Spleen (tissue), 11 donors: Measurements from ENCODE around the gene RPS23. TPM values are rescaled to one million over a fixed set of nuclear protein-coding genes. Genes with fewer than 3 reads are reported as not detected.

ENCODE experiments used
- DNase-seq: peaks from one replicate; pipeline ENCODE4 v3.0.0-alpha.2; 2020
- H3K27ac ChIP-seq, 8 donors: fragments of 200-600 bp; sonication (generic) in 7 of 8; 1 replicate in 4 of 8; 2 replicates in 4 of 8; pipeline versions ENCODE4 v1.5.0 to v1.8.0; 2016 to 2021; ENCODE audit warnings: inconsistent platforms in 4 of 8, mild to moderate bottlenecking in 4 of 8, moderate library complexity in 1 of 8
- H3K27me3 ChIP-seq, 7 donors: fragments of 200-600 bp; sonication (generic) in 6 of 7; replicated peaks in 1 of 7; 1 replicate in 4 of 7; 2 replicates in 3 of 7; pipeline versions ENCODE4 v1.5.0 to v1.8.0; 2016 to 2021; ENCODE audit warnings: inconsistent platforms in 3 of 7, mild to moderate bottlenecking in 1 of 7
- H3K36me3 ChIP-seq, 6 donors: fragments of 200-600 bp; sonication (generic) in 5 of 6; 1 replicate in 4 of 6; 2 replicates in 2 of 6; pipeline versions ENCODE4 v1.5.0 to v1.8.0; 2016 to 2021; ENCODE audit warnings: inconsistent platforms in 2 of 6
- H3K4me1 ChIP-seq, 6 donors: fragments of 200-600 bp; sonication (generic) in 5 of 6; 1 replicate in 3 of 6; 2 replicates in 3 of 6; pipeline versions ENCODE4 v1.5.0 to v1.8.0; 2016 to 2021; ENCODE audit warnings: inconsistent platforms in 3 of 6
- H3K4me3 ChIP-seq, 8 donors: fragments of 200-600 bp; sonication (generic) in 7 of 8; 1 replicate in 4 of 8; 2 replicates in 4 of 8; pipeline versions ENCODE4 v1.5.0 to v1.8.0; 2016 to 2021; ENCODE audit warnings: inconsistent platforms in 4 of 8, mild to moderate bottlenecking in 4 of 8, moderate library complexity in 2 of 8
- H3K9me3 ChIP-seq, 8 donors: fragments of 200-600 bp; sonication (generic) in 7 of 8; 1 replicate in 4 of 8; 2 replicates in 4 of 8; pipeline versions ENCODE4 v1.5.0 to v1.8.0; 2016 to 2021; ENCODE audit warnings: inconsistent platforms in 4 of 8
- CTCF ChIP-seq, 11 experiments: fragments of 200-600 bp in 7 of 11; fragments of 450-650 bp in 4 of 11; sonication (generic) in 4 of 11; IDR thresholded peaks in 8 of 11; conservative IDR thresholded peaks in 3 of 11; 1 replicate in 7 of 11; 2 replicates in 4 of 11; pipeline versions ENCODE4 v1.4.0 to v1.8.0; 2016 to 2021; ENCODE audit warnings: antibody characterized with exemption in 11 of 11, inconsistent platforms in 4 of 11, mild to moderate bottlenecking in 1 of 11
- POLR2A ChIP-seq, 3 donors: fragments of 450-650 bp; IDR thresholded peaks; one replicate each; pipeline ENCODE4 v1.5.1; 2017; ENCODE audit warnings: antibody characterized with exemption in 3 of 3, mild to moderate bottlenecking in 1 of 3
- POLR2AphosphoS5 ChIP-seq, 3 donors: sonication (generic); formaldehyde crosslinking; IDR thresholded peaks; one replicate each; pipeline ENCODE4 v1.5.1; 2017; ENCODE audit warnings: antibody characterized with exemption in 3 of 3
- WGBS, 5 donors: extraction: QIAGEN DNeasy Blood & Tissue Kit in 3 of 5; methylation state at CpG; one replicate each; pipeline versions ENCODE4 v1.1.5 to v1.1.7; 2013 to 2018; 5-methylcytosine and 5-hydroxymethylcytosine counted together
- intact Hi-C: fragments of 100-400 bp; cut with DNase I; formaldehyde crosslinking; loops from one replicate; pipeline ENCODE4 v1.15.0; 2023; ENCODE audit warnings: low total_unique reads
- polyA plus RNA-seq, 3 donors: library from polyadenylated mRNA; stranded (reverse); fragments of 200-250 nt; gene quantifications; one replicate each; pipeline ENCODE4 v1.2.1, GENCODE V29; 2013
- total RNA-seq, 7 donors: library from RNA; depleted of rRNA in 3 of 7; stranded (reverse); fragments of >200 nt in 3 of 7; fragmentation: NEBNext Ultra II Directional in 4 of 7; extraction: Animal tissue kit (Norgen Biotek cat#: 25700) in 4 of 7; gene quantifications; one replicate each; pipeline versions ENCODE4 v1.1.0 to v1.2.1, GENCODE V29; 2016 to 2021
- donor health status: healthy with polysubstance abuse.
- donor health status: DM: no; HTN: no; CAD: no; lungs with moderate emphysema.
- donor health status: DM: no; HTN: no; CAD: no.
- donor health status: Bipolar disorder and iron deficiency.
- donor health status: healthy.
- donor health status: DM: no; HTN: no; CAD: no.
- donor health status: DM: yes; HTN: yes; CAD: no.

The RPS23 gene
- total and polyA plus RNA-seq, 10 donors: 1,734 to 8,847 (median 2,843) TPM

DNA sequence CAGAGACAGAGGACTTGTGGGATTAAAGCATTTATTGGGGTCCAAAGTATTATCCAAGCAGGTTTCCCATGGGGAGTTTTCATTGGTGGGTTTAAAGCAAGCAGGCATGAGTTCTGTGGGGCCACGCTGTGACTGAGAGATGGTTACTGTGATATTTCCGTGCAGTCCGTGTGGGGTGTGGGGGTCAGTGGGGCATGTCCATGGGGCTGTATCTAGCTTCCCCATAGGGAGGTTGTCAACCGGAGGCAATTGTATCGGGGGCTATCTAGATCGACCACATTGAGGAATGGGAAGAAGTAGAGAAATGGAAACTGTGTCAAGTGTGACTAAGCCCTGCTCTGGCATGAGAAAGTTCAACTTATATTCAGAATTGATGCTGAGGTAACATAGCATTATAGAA is 7.1 kb upstream of the RPS23 start:
- WGBS, 5 donors: 90 to 99% (median 96%) methylated on average over 6 of the region's 6 CpGs
- Histone ChIP-seq H3K27ac (no peak overlapping the region), H3K9me3 (no peaks in the 10 kb centered on the region), H3K4me3 (no peak overlapping the region), H3K36me3 (no peaks in the 10 kb centered on the region), H3K27me3 (no peaks in the 10 kb centered on the region), H3K4me1 (peaks cover 0 to 13% (median 0%) of the 10 kb centered on the region in 6 donors)
- TF ChIP-seq POLR2A (IDR thresholded peaks at IDR 0.05) (no peak), POLR2AphosphoS5 (IDR thresholded peaks at IDR 0.05) (no peak), CTCF (IDR thresholded peaks at IDR 0.05 in 8 of 11, conservative IDR thresholded peaks at IDR 0.05 in 3 of 11) (no peak)
- intact Hi-C loops: no loop called here
- DNase-seq: no peak

DNA sequence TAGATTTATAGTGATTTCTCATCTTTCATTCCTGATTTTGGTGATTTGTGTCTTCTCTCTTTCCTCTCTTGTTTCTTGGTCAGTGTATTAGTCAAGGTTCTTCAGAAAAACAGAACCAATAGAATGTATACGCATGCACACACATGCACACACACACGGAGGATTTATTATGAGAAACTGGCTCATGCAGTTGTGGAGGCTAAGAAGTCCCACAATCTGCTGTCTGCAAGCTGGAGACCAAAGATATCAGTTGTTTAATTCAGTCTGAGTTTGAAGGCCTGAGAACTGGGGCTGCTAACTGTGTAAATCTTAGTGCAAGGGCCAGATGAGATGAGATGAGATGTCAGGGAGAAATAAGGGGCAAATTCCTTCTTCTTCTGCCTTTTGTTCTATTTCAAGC is 5.7 kb upstream of the RPS23 start:
- Histone ChIP-seq H3K4me3 (no peak overlapping the region), H3K27me3 (no peaks in the 10 kb centered on the region), H3K4me1 (peaks cover 0 to 26% (median 6%) of the 10 kb centered on the region in 6 donors), H3K9me3 (no peaks in the 10 kb centered on the region), H3K36me3 (no peaks in the 10 kb centered on the region), H3K27ac (no peak overlapping the region)
- intact Hi-C loops: no loop called here
- WGBS, 5 donors: 93 to 98% (median 95%) methylated on average over 2 of the region's 2 CpGs
- TF ChIP-seq CTCF (IDR thresholded peaks at IDR 0.05 in 8 of 11, conservative IDR thresholded peaks at IDR 0.05 in 3 of 11) (no peak), POLR2AphosphoS5 (IDR thresholded peaks at IDR 0.05) (no peak), POLR2A (IDR thresholded peaks at IDR 0.05) (no peak)
- DNase-seq: no peak

- Histone ChIP-seq H3K36me3 (peaks cover 0 to 31% (median 29%) of the 10 kb centered on the region in 6 donors), H3K27me3 (no peaks in the 10 kb centered on the region), H3K9me3 (no peaks in the 10 kb centered on the region), H3K4me1 (peaks cover 11 to 63% (median 32%) of the 10 kb centered on the region in 6 donors), H3K4me3 (peak overlapping the region; percentile 62 to 93 (median 88)), H3K27ac (peak overlapping the region; percentile 84 to 92 (median 90))
- WGBS, 5 donors: 30 to 67% (median 50%) methylated on average over 19 of the region's 19 CpGs
- DNase-seq: peak; percentile 79
- TF ChIP-seq POLR2A (IDR thresholded peaks at IDR 0.05) (no peak), POLR2AphosphoS5 (IDR thresholded peaks at IDR 0.05) (no peak), CTCF (IDR thresholded peaks at IDR 0.05 in 8 of 11, conservative IDR thresholded peaks at IDR 0.05 in 3 of 11) (no peak)
- intact Hi-C loops: no loop called here
Measured at GRCh38 chr5:82278711-82279370, 687 bp upstream of the RPS23 start.

DNA sequence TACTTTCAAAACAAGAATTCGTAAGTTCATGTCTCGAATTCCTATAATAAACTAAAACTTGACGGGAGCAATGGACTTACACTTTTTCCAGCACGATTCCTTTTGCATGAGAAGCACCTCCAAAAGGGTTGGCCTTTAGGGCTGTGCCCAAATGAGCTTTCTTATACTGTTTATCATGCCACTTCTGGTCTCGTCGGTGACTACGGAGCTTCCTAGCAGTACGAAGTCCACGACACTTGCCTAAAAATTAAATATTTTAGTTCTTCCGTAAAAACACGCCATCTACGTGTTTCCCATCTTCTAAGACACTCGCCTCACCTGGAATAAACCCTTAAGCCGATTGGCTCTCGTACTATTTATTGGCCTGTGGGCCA is 554 bp downstream of the RPS23 start:
- intact Hi-C loops: no loop called here
- no peak for DNase-seq
- Histone ChIP-seq H3K27me3 (no peaks in the 10 kb centered on the region), H3K4me1 (peaks cover 11 to 67% (median 34%) of the 10 kb centered on the region in 6 donors), H3K4me3 (peak overlapping the region; percentile 62 to 93 (median 88)), H3K36me3 (peaks cover 0 to 43% (median 29%) of the 10 kb centered on the region in 6 donors), H3K27ac (peak overlapping the region; percentile 84 to 92 (median 90)), H3K9me3 (no peaks in the 10 kb centered on the region)
- TF ChIP-seq POLR2AphosphoS5 (IDR thresholded peaks at IDR 0.05) (no peak), POLR2A (IDR thresholded peaks at IDR 0.05) (no peak), CTCF (IDR thresholded peaks at IDR 0.05 in 8 of 11, conservative IDR thresholded peaks at IDR 0.05 in 3 of 11) (no peak)
- 2% methylated on average over 15 of the region's 15 CpGs for WGBS, 5 donors
